ENCODE results near the gene LARP4.

LARP4 gene

DNA sequence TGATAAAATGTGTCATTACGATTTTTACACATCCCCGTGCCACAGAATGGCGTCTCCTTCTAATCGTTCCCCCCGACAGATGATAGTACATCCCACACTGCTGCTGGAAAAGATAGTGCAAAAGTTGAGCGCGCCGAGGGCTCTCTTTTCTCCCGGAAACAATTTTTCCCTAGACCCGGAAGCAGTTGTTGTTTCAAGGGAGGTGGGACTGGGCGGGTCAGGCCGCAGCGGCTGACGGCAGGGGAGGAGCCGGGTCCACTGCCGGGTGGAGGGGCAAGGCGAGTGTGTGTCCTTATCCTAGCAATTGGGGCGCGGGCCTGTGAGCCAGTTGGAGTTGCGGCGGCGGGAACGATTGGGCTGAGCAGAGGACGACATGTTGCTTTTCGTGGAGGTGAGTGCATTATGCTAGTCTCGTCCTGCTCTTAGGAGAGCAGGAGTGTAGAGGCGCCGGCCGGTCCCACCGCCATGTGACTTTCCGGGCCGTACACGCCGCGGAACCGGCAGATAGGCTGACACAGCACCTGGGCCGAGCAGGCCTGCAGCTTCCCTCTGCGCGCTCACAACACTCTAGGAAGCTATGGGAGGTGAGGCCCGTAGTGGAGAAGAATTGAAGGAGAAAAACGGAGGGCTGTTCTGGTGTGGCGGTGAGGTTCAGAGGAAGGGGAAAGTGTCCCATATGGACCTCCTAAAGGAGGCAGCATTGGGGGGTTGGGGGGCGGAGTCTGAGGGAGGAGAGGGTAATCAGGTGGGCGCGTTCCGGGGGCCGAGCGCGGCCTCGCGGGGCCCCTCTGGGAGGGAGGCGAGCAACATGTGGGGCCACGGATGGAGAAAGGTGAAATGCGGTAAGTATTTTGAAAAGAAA lies at the start of gene LARP4:
LARP4 (plus strand) TSS at position 248 of the 862 bp plus-strand sequence; CDS start at position 374, 126 bp downstream.
- peak; percentile 73 for TF ChIP-seq YY1 (IDR thresholded peaks at IDR 0.05; ENCODE audit: low read depth)
- TF ChIP-seq NFIC (IDR thresholded peaks at IDR 0.05), result peak; percentile 6; the same call in 1 of the 2 replicates
- TF ChIP-seq, protein P1, sequence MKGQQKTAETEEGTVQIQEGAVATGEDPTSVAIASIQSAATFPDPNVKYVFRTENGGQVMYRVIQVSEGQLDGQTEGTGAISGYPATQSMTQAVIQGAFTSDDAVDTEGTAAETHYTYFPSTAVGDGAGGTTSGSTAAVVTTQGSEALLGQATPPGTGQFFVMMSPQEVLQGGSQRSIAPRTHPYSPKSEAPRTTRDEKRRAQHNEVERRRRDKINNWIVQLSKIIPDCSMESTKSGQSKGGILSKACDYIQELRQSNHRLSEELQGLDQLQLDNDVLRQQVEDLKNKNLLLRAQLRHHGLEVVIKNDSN (IDR thresholded peaks at IDR 0.05), result peak; percentile 78
- no peak; the same call in 1 of the 2 replicates for TF ChIP-seq CEBPB (IDR thresholded peaks at IDR 0.05)
- TF ChIP-seq FOXM1 (IDR thresholded peaks at IDR 0.05; ENCODE audit: borderline replicate concordance, low read depth), result peak; percentile 34; the same call in 1 of the 2 replicates
- no peak for TF ChIP-seq RAD21 (IDR thresholded peaks at IDR 0.05; ENCODE audit: low read depth)
- TF ChIP-seq ZBTB7A (IDR thresholded peaks at IDR 0.05; ENCODE audit: low read depth), result peak; percentile 77
- 0 out of 2 replicates have a peak, but pooled peaks have one; percentile 5 for TF ChIP-seq EP300 (IDR thresholded peaks at IDR 0.05; ENCODE audit: borderline replicate concordance)
- TF ChIP-seq, protein P2, sequence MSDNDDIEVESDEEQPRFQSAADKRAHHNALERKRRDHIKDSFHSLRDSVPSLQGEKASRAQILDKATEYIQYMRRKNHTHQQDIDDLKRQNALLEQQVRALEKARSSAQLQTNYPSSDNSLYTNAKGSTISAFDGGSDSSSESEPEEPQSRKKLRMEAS (IDR thresholded peaks at IDR 0.05), result peak; percentile 94
- no peak for TF ChIP-seq CREB1 (IDR thresholded peaks at IDR 0.05; ENCODE audit: low read depth)
- TF ChIP-seq, protein P3, sequence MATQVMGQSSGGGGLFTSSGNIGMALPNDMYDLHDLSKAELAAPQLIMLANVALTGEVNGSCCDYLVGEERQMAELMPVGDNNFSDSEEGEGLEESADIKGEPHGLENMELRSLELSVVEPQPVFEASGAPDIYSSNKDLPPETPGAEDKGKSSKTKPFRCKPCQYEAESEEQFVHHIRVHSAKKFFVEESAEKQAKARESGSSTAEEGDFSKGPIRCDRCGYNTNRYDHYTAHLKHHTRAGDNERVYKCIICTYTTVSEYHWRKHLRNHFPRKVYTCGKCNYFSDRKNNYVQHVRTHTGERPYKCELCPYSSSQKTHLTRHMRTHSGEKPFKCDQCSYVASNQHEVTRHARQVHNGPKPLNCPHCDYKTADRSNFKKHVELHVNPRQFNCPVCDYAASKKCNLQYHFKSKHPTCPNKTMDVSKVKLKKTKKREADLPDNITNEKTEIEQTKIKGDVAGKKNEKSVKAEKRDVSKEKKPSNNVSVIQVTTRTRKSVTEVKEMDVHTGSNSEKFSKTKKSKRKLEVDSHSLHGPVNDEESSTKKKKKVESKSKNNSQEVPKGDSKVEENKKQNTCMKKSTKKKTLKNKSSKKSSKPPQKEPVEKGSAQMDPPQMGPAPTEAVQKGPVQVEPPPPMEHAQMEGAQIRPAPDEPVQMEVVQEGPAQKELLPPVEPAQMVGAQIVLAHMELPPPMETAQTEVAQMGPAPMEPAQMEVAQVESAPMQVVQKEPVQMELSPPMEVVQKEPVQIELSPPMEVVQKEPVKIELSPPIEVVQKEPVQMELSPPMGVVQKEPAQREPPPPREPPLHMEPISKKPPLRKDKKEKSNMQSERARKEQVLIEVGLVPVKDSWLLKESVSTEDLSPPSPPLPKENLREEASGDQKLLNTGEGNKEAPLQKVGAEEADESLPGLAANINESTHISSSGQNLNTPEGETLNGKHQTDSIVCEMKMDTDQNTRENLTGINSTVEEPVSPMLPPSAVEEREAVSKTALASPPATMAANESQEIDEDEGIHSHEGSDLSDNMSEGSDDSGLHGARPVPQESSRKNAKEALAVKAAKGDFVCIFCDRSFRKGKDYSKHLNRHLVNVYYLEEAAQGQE (IDR thresholded peaks at IDR 0.05; ENCODE audit: low read depth), result no peak
- no peak for TF ChIP-seq EGR1 (IDR thresholded peaks at IDR 0.05)
- TF ChIP-seq TAF1 (IDR thresholded peaks at IDR 0.05; ENCODE audit: low read depth), result peak; percentile 92
- TF ChIP-seq TEAD4 (IDR thresholded peaks at IDR 0.05), result peak; percentile 37
- peak; percentile 42; the same call in 1 of the 2 replicates for TF ChIP-seq TCF12 (IDR thresholded peaks at IDR 0.05; ENCODE audit: low read depth)

DNA sequence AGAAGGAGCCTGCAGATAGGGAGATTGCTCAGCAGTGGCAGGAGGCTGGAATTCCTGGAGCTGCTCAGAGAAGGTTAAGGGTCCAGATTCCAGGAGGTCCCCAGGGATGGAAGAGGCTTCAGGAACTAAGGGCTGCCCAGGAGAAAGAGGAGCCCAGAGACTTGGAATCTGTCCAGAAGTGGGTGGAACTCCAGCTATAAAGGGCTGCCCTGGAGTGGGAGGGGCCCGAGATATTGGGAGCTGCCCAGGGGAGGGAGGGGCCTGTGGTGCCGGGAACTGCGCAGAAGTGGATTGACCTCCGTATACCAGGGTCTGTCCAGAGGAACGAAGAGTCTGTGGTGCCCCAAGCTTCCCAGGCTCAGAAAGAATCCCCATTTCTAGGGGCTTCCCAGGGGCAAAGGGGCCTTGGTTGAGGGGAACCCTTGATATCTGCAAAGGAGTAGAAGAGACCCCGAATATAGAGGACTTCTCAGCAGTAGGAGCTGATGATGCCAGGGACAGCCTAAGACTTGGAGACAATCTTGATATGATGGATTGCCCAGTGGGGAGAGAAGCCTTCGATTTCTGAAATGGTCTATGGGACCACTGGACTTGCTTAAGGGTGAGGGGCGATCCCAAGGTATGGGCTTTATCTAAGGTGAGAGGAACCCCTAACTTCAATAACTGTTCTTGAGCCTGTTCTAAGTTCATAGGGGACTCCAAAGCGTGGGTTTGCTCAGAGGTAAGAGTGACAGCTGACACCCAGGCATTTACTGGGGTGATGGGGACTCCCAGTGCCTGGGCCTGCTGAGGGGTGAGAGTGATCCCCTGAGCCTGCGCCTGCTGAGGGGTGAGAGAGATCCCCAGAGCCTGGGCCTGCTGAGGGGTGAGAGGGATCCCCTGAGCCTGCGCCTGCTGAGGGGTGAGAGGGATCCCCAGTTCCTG lies 49.3 kb upstream of the LARP4 start:
- TF ChIP-seq NFIC (IDR thresholded peaks at IDR 0.05) (peak; percentile 66), TAF1 (IDR thresholded peaks at IDR 0.05; ENCODE audit: low read depth) (no peak)

DNA sequence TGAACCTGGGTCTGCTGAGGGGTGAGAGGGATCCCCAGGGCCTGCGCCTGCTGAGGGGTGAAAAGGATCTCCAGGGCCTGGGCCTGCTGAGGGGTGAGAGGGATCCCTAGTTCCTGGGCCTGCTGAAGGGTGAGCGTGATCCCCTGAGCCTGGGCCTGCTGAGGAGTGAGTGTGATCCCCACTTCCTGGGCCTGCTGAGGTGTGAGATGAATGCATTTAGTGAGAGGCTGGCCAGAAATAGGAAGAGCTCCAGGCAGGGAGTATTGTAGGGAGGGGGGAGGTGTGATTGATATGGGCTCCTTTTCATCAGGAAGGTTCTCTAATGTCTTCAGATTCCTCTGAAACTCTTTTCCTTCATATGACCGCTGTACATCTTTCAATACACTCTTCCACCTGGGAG lies 47.3 kb upstream of the LARP4 start:
- TF ChIP-seq, protein P2 (IDR thresholded peaks at IDR 0.05), result no peak
- no peak for TF ChIP-seq EGR1 (IDR thresholded peaks at IDR 0.05)
- TF ChIP-seq ZBTB7A (IDR thresholded peaks at IDR 0.05; ENCODE audit: low read depth), result no peak
- TF ChIP-seq CREB1 (IDR thresholded peaks at IDR 0.05; ENCODE audit: low read depth), result no peak
- no peak for TF ChIP-seq YY1 (IDR thresholded peaks at IDR 0.05; ENCODE audit: low read depth)
- no peak for TF ChIP-seq RAD21 (IDR thresholded peaks at IDR 0.05; ENCODE audit: low read depth)

DNA sequence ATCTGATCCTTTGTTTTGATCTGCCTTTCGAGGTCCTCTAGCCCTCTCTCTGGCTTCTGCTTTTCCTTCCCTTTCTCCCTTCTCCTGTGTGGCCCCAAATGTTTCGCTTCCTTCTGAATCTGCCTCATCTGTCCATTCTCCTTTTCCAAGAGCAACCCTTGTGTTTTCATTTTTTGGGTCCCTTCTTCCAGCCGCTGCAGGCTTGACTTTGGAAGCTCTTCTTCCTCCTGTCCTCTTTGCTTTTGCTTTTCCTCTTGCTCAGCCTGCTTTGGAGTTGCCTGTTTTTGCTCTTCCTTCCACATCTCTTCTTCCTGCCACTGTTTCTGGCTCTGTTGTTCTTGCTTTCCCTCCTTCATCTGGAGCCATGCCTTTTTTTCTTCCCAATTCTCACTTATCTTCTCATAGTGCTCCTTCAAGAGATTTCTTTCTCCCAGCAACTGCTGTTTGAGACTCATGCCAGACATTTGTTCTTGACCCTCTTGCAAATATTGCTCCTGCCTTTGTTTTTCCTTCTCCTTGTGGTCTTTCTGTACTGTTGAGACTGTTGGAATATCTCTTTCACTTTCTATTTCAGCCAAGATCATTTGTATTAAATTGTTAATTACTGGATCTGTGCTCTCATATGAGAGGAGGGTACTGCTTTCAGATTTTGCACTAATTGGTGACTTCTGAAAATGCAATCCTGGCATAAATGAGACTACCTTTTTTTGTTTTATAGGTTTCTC lies 46.7 kb upstream of the LARP4 start:
- TF ChIP-seq, protein P3 (IDR thresholded peaks at IDR 0.05; ENCODE audit: low read depth), result no peak
- TF ChIP-seq YY1 (IDR thresholded peaks at IDR 0.05; ENCODE audit: low read depth) (no peak), TEAD4 (IDR thresholded peaks at IDR 0.05) (no peak), TAF1 (IDR thresholded peaks at IDR 0.05; ENCODE audit: low read depth) (no peak), RAD21 (IDR thresholded peaks at IDR 0.05; ENCODE audit: low read depth) (no peak), TCF12 (IDR thresholded peaks at IDR 0.05; ENCODE audit: low read depth) (no peak), EGR1 (IDR thresholded peaks at IDR 0.05) (no peak), ZBTB7A (IDR thresholded peaks at IDR 0.05; ENCODE audit: low read depth) (no peak), EP300 (IDR thresholded peaks at IDR 0.05; ENCODE audit: borderline replicate concordance) (no peak)

DNA sequence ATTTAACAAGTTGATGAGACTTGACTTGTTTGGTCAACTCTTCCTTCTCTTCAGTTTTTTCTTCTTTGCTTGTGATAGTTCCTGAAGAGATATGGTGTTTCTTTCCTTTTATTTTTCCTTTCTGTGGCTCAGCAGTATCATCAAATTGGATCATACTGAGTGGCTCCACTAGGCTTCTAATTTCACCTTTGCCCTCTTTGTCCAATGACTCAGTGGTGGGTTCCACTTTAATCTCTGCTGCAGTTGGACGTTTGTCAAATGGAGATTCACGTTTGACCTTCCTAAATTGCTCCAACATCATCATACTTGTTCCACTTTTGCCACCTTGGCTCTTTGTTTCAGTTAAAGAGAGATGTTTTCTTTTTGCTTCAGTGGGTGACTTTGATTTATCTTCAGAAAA lies 45.8 kb upstream of the LARP4 start:
- no peak for TF ChIP-seq TCF12 (IDR thresholded peaks at IDR 0.05; ENCODE audit: low read depth)
- no peak for TF ChIP-seq ZBTB7A (IDR thresholded peaks at IDR 0.05; ENCODE audit: low read depth)
- no peak for TF ChIP-seq NFIC (IDR thresholded peaks at IDR 0.05)
- TF ChIP-seq TEAD4 (IDR thresholded peaks at IDR 0.05), result no peak
- TF ChIP-seq, protein P2 (IDR thresholded peaks at IDR 0.05), result no peak
- TF ChIP-seq CREB1 (IDR thresholded peaks at IDR 0.05; ENCODE audit: low read depth), result no peak
- TF ChIP-seq, protein P1 (IDR thresholded peaks at IDR 0.05), result no peak
- no peak for TF ChIP-seq CEBPB (IDR thresholded peaks at IDR 0.05)
- no peak for TF ChIP-seq EGR1 (IDR thresholded peaks at IDR 0.05)
- no peak for TF ChIP-seq EP300 (IDR thresholded peaks at IDR 0.05; ENCODE audit: borderline replicate concordance)
- TF ChIP-seq FOXM1 (IDR thresholded peaks at IDR 0.05; ENCODE audit: borderline replicate concordance, low read depth), result no peak
- no peak for TF ChIP-seq YY1 (IDR thresholded peaks at IDR 0.05; ENCODE audit: low read depth)
- no peak for TF ChIP-seq TAF1 (IDR thresholded peaks at IDR 0.05; ENCODE audit: low read depth)
- no peak for TF ChIP-seq RAD21 (IDR thresholded peaks at IDR 0.05; ENCODE audit: low read depth)
- TF ChIP-seq, protein P3 (IDR thresholded peaks at IDR 0.05; ENCODE audit: low read depth), result no peak

All from Ishikawa (cell line).